ENCODE data around the gene OPHN1. TPM values are rescaled to one million over a fixed set of nuclear protein-coding genes. Genes with fewer than 3 reads are reported as not detected.

OPHN1 gene
- total and polyA plus RNA-seq, 2 experiments from 2014 or later: 2.2 to 3.8 TPM

GRCh38 chrX:68121371-68121770, 311.9 kb downstream of the OPHN1 start:
- Histone ChIP-seq H3K9me2 (ENCODE audit: insufficient read depth) (no peaks in the 10 kb centered on the region), H3K27me3 (ENCODE audit: insufficient read depth) (no peaks in the 10 kb centered on the region), H4K20me1 (replicated peaks; ENCODE audit: insufficient read depth) (no peaks in the 10 kb centered on the region), H3K4me3 (no peak overlapping the region), H3K79me2 (replicated peaks; ENCODE audit: insufficient read depth) (no peaks in the 10 kb centered on the region), H3K4me2 (no peak overlapping the region), H2AFZ (no peak overlapping the region), H3K4me1 (ENCODE audit: insufficient read depth) (no peaks in the 10 kb centered on the region), H3K36me3 (ENCODE audit: insufficient read depth) (no peaks in the 10 kb centered on the region), H3K27ac (ENCODE audit: low read depth) (no peak overlapping the region), H3F3A (replicated peaks; ENCODE audit: low read depth) (no peaks in the 10 kb centered on the region)
- Mint-ChIP-seq H3K36me3 (ENCODE audit: low read depth) (no peaks in the 10 kb centered on the region), H3K9me3 (no peaks in the 10 kb centered on the region), H3K4me3 (no peak overlapping the region), H3K27me3 (ENCODE audit: insufficient read depth, low read depth, poor library complexity) (no peaks in the 10 kb centered on the region), H3K27ac (no peak overlapping the region), H3K4me1 (peaks cover 6% of the 10 kb centered on the region; the same call in 2 of the 3 replicates)
- TF ChIP-seq CTCF (conservative IDR thresholded peaks at IDR 0.05; ENCODE audit: low read depth in 2 of 2): no peak
- no peak for TF ChIP-seq EZH2phosphoT487 (IDR thresholded peaks at IDR 0.05; ENCODE audit: unreplicated experiment)
- no peak for TF ChIP-seq ZNF331 (CRISPR knock-in tag; IDR thresholded peaks at IDR 0.05; ENCODE audit: low read depth)
- TF ChIP-seq ZNF114 (CRISPR knock-in tag; IDR thresholded peaks at IDR 0.05): no peak
- no peak for TF ChIP-seq POLR2AphosphoS5 (IDR thresholded peaks at IDR 0.05; ENCODE audit: low read depth)
- no peak for TF ChIP-seq NANOG (IDR thresholded peaks at IDR 0.05; ENCODE audit: borderline replicate concordance)
- no peak for TF ChIP-seq STAT1 (IDR thresholded peaks at IDR 0.05; ENCODE audit: unreplicated experiment)
- TF ChIP-seq ZNF462 (CRISPR knock-in tag; IDR thresholded peaks at IDR 0.05): no peak
- no peak for TF ChIP-seq JUNB (IDR thresholded peaks at IDR 0.05; ENCODE audit: unreplicated experiment)
- TF ChIP-seq EZH2 (IDR thresholded peaks at IDR 0.05; ENCODE audit: low read depth, unreplicated experiment): no peak
- no peak for TF ChIP-seq ETS1 (IDR thresholded peaks at IDR 0.05)
- no peak for TF ChIP-seq REST (IDR thresholded peaks at IDR 0.05; ENCODE audit: unreplicated experiment)
- TF ChIP-seq CREB1 (CRISPR knock-in tag; IDR thresholded peaks at IDR 0.05; ENCODE audit: low read depth): no peak
- ATAC-seq: no peak
- no peak for DNase-seq (ENCODE audit: low spot score)
